ENCODE measurements around the gene PDE3A. TPM values are rescaled to one million over a fixed set of nuclear protein-coding genes. Genes with fewer than 3 reads are reported as not detected.

PDE3A gene
- total RNA-seq, 1 experiment from 2014 or later = 0.12 TPM

GRCh38 chr12:20514598-20514997 is 146.3 kb downstream of the PDE3A start:
- Histone ChIP-seq H3K27ac (ENCODE audit: low read depth, low read length) (no peak overlapping the region), H3K4me1 (ENCODE audit: control insufficient read depth in 1 of 2, insufficient read depth in 2 of 2, low read length in 2 of 2) (no peaks in the 10 kb centered on the region)
- POLR2A ChIA-PET = no interaction called here

More at GRCh38 chr12:20514598-20514997, 146.3 kb downstream of the PDE3A start:
- TF ChIP-seq, protein P1, sequence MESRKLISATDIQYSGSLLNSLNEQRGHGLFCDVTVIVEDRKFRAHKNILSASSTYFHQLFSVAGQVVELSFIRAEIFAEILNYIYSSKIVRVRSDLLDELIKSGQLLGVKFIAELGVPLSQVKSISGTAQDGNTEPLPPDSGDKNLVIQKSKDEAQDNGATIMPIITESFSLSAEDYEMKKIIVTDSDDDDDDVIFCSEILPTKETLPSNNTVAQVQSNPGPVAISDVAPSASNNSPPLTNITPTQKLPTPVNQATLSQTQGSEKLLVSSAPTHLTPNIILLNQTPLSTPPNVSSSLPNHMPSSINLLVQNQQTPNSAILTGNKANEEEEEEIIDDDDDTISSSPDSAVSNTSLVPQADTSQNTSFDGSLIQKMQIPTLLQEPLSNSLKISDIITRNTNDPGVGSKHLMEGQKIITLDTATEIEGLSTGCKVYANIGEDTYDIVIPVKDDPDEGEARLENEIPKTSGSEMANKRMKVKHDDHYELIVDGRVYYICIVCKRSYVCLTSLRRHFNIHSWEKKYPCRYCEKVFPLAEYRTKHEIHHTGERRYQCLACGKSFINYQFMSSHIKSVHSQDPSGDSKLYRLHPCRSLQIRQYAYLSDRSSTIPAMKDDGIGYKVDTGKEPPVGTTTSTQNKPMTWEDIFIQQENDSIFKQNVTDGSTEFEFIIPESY (IDR thresholded peaks at IDR 0.05; ENCODE audit: extremely low read depth, insufficient replicate concordance, low read length) = no peak
- TF ChIP-seq POLR2A (IDR thresholded peaks at IDR 0.05; ENCODE audit: borderline replicate concordance, extremely low read depth, insufficient read depth, insufficient read length) (no peak), ELF1 (IDR thresholded peaks at IDR 0.05; ENCODE audit: borderline replicate concordance, low read depth) (no peak), SRF (IDR thresholded peaks at IDR 0.05; ENCODE audit: low read depth) (no peak), EZH2phosphoT487 (IDR thresholded peaks at IDR 0.05; ENCODE audit: borderline replicate concordance) (no peak), TCF7L2 (IDR thresholded peaks at IDR 0.05; ENCODE audit: borderline replicate concordance, extremely low read depth, insufficient read depth, insufficient read length) (no peak), POLR2AphosphoS5 (IDR thresholded peaks at IDR 0.05; ENCODE audit: low read depth, low read length) (no peak), RAD21 (IDR thresholded peaks at IDR 0.05; ENCODE audit: low read depth) (no peak), CEBPB (IDR thresholded peaks at IDR 0.05; ENCODE audit: low read depth) (no peak), REST (IDR thresholded peaks at IDR 0.05; ENCODE audit: low read depth) (no peak), SP1 (IDR thresholded peaks at IDR 0.05; ENCODE audit: low read depth) (no peak), ZNF274 (IDR thresholded peaks at IDR 0.05; ENCODE audit: low read depth, low read length) (no peak), ZFX (IDR thresholded peaks at IDR 0.05) (no peak), MAX (IDR thresholded peaks at IDR 0.05) (no peak), EGR1 (IDR thresholded peaks at IDR 0.05; ENCODE audit: low read depth) (no peak), EZH2 (IDR thresholded peaks at IDR 0.05) (no peak), CBX3 (IDR thresholded peaks at IDR 0.05; ENCODE audit: low read depth) (no peak), JUND (IDR thresholded peaks at IDR 0.05) (no peak)
- TF ChIP-seq, protein P2, sequence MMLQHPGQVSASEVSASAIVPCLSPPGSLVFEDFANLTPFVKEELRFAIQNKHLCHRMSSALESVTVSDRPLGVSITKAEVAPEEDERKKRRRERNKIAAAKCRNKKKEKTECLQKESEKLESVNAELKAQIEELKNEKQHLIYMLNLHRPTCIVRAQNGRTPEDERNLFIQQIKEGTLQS (IDR thresholded peaks at IDR 0.05) = no peak
- no peaks in the 10 kb centered on the region for H3K9me2 ChIP-seq (ENCODE audit: insufficient read depth)
- H3K9me3 ChIP-seq (ENCODE audit: control insufficient read depth in 1 of 2, insufficient read depth in 1 of 2, low read depth in 1 of 2, low read length in 2 of 2) = no peaks in the 10 kb centered on the region
- H3K9ac ChIP-seq (ENCODE audit: low read length) = no peak overlapping the region
- H2AFZ ChIP-seq (ENCODE audit: low read depth, low read length, poor library complexity, severe bottlenecking) = no peak overlapping the region
- no peak overlapping the region for H3K4me2 ChIP-seq (ENCODE audit: low read length)
- no peaks in the 10 kb centered on the region for H3K36me3 ChIP-seq (ENCODE audit: control insufficient read depth in 1 of 2, insufficient read depth in 2 of 2, low read length in 2 of 2)
- CTCF ChIA-PET = no interaction called here
- H3K27me3 ChIP-seq (ENCODE audit: insufficient read depth, low read length) = no peaks in the 10 kb centered on the region
- BruUV-seq (replicated peaks) = no TSS peak
- H4K20me1 ChIP-seq (ENCODE audit: insufficient read depth) = no peaks in the 10 kb centered on the region
- no peaks in the 10 kb centered on the region for H3K79me2 ChIP-seq (ENCODE audit: insufficient read depth, low read length)
- intact Hi-C loops (cut with micrococcal nuclease) = no loop called here
- no peak overlapping the region for H3K4me3 ChIP-seq (replicated peaks in 1 of 2; ENCODE audit: low read depth in 1 of 2, low read length in 2 of 2)
- ATAC-seq = no peak
- no peak for DNase-seq (ENCODE audit: low read depth, low spot score)
- RAD21 ChIA-PET (ENCODE audit: low non-redundant PET in 1 of 2, low total read pairs in 2 of 2, uncharacterized antibody in 2 of 2, unreplicated experiment in 2 of 2) = no interaction called here

Measured in HCT116 (cell line).